Thyroid gland (tissue), 4 donors: ENCODE data around the gene KCNQ1. TPM values are rescaled to one million over a fixed set of nuclear protein-coding genes. Genes with fewer than 3 reads are reported as not detected.

Experiments used
- DNase-seq, 2 donors: peaks; one replicate each; pipeline ENCODE4 v3.0.0-alpha.2; 2019
- H3K27ac ChIP-seq, 3 donors: fragments of 200-600 bp; sonication (generic); 1 replicate in 2 of 3; 2 replicates in 1 of 3; pipeline ENCODE4 v1.5.1; 2016 to 2019; ENCODE audit warnings: mild to moderate bottlenecking in 1 of 3, moderate library complexity in 1 of 3
- H3K27me3 ChIP-seq: fragments of 200-600 bp; sonication (generic); one replicate; pipeline ENCODE4 v1.5.1; 2019
- H3K36me3 ChIP-seq, 2 donors: fragments of 200-600 bp; sonication (generic); one replicate each; pipeline ENCODE4 v1.5.1; 2016 to 2019
- H3K4me1 ChIP-seq, 2 donors: fragments of 200-600 bp; sonication (generic); one replicate each; pipeline ENCODE4 v1.5.1; 2017 to 2019
- H3K4me3 ChIP-seq, 3 donors: fragments of 200-600 bp; sonication (generic); replicated peaks in 1 of 3; 1 replicate in 2 of 3; 2 replicates in 1 of 3; pipeline ENCODE4 v1.5.1; 2016; ENCODE audit warnings: mild to moderate bottlenecking in 1 of 3
- H3K9me3 ChIP-seq: fragments of 200-600 bp; sonication (generic); one replicate; pipeline ENCODE4 v1.5.1; 2017
- POLR2A ChIP-seq, 2 donors: fragments of 450-650 bp; IDR thresholded peaks; one replicate each; pipeline ENCODE4 v1.6.1; 2017; ENCODE audit warnings: antibody characterized with exemption in 2 of 2, mild to moderate bottlenecking in 2 of 2, moderate library complexity in 1 of 2
- WGBS, 2 donors: methylation state at CpG; one replicate each; pipeline ENCODE4 v1.1.5; 2017; 5-methylcytosine and 5-hydroxymethylcytosine counted together
- intact Hi-C: fragments of 100-400 bp; cut with DNase I; formaldehyde crosslinking; loops from one replicate; pipeline ENCODE4 v1.15.1; 2023
- total RNA-seq, 4 donors: library from RNA; depleted of rRNA; stranded (reverse); fragments of >200 nt; gene quantifications; one replicate each; pipeline ENCODE4 v1.2.3, GENCODE V29; 2016
- TF ChIP-seq, protein P1 (sequence below), 6 experiments: fragments of 200-600 bp in 3 of 6; fragments of 450-650 bp in 3 of 6; sonication (generic) in 3 of 6; IDR thresholded peaks; one replicate each; pipeline ENCODE4 v1.5.1; 2016 to 2019; ENCODE audit warnings: antibody characterized with exemption in 6 of 6, mild to moderate bottlenecking in 2 of 6, inconsistent platforms in 1 of 6, moderate library complexity in 1 of 6

Gene KCNQ1
- total RNA-seq, 4 donors from 2014 or later: 51.3 to 103 (median 97.8) TPM

DNA sequence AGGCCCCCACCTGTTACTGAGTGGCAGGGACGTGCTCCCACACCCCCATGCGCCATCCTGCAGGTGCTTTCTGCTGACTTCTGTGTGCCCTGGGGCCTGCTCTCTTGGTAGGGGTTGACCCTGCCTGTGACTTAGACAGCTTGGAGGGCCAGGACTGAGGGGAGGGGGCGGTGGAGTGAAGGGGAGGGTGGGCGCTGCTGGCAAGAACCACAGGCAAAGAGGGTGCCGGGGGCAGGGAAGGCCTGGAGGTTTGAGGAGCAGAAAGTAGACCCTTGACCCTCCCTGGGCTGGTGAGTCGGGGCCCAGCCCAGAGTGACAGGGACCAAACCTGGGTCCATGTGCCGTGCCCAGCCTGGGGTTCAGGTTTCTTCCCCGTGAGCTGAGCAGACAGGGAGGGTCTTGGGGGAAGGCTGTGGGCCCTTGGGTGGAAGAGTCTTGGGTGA lies 17.8 kb downstream of the KCNQ1 start:
- Histone ChIP-seq H3K9me3 (no peaks in the 10 kb centered on the region), H3K27ac (peak overlapping the region; percentile 99 to 100 (median 100)), H3K4me3 (no peak overlapping the region), H3K4me1 (peaks cover 45 to 67% of the 10 kb centered on the region in 2 donors), H3K27me3 (no peaks in the 10 kb centered on the region), H3K36me3 (no peaks in the 10 kb centered on the region)
- intact Hi-C loops: no loop called here
- TF ChIP-seq, protein P1, sequence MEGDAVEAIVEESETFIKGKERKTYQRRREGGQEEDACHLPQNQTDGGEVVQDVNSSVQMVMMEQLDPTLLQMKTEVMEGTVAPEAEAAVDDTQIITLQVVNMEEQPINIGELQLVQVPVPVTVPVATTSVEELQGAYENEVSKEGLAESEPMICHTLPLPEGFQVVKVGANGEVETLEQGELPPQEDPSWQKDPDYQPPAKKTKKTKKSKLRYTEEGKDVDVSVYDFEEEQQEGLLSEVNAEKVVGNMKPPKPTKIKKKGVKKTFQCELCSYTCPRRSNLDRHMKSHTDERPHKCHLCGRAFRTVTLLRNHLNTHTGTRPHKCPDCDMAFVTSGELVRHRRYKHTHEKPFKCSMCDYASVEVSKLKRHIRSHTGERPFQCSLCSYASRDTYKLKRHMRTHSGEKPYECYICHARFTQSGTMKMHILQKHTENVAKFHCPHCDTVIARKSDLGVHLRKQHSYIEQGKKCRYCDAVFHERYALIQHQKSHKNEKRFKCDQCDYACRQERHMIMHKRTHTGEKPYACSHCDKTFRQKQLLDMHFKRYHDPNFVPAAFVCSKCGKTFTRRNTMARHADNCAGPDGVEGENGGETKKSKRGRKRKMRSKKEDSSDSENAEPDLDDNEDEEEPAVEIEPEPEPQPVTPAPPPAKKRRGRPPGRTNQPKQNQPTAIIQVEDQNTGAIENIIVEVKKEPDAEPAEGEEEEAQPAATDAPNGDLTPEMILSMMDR (IDR thresholded peaks at IDR 0.05): no peak
- no peak for TF ChIP-seq POLR2A (IDR thresholded peaks at IDR 0.05)
- no peak for DNase-seq
- 70 to 90% methylated on average over 7 to 8 of the region's 8 CpGs for WGBS, 2 donors

DNA sequence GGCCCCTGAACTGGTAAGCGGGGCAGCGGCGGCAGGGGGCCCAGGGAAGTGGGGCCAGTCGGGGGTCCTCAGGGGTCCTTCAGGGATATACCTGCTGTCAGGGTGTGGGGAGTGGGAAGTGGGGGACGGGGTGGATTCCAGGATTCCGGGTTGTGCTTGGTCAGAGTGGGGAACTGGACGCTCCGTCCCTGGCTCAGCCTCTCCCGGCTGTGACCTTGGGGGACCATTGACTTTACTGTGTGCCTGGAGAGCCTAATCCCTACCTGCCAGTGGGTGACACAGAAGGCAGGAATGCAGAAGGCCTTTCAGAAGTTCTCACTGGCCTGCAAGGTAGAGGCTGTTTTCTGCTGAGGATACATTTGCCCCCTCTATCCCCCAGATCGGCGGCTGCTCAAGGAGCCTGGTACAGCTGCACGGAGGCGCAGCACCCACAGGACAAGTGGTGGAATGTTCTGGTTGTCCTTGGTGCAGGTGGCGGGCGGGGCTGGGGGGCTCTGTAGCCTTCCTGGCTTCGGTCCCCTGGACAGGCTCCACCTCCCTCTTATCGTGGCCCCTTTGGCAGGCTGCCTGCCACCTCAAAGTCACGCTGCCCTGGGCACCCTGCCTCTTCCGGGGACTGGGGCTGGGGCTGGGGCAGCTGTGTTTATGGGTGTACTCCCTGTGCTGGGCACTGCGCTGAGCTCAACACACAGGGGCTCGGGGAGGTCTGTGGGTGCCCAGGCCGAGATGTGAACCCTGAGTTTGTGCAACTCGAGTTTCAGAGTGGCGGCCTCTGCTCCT lies 18.4 kb downstream of the KCNQ1 start:
- Histone ChIP-seq H3K27me3 (no peaks in the 10 kb centered on the region), H3K9me3 (no peaks in the 10 kb centered on the region), H3K27ac (peak overlapping the region; percentile 99 to 100 (median 100)), H3K4me1 (peaks cover 45 to 67% of the 10 kb centered on the region in 2 donors), H3K4me3 (no peak overlapping the region), H3K36me3 (no peaks in the 10 kb centered on the region)
- TF ChIP-seq POLR2A (IDR thresholded peaks at IDR 0.05): peak; percentile 18 to 87
- TF ChIP-seq, protein P1 (IDR thresholded peaks at IDR 0.05): peak in 1 of 6 experiments; percentile 9
- WGBS, 2 donors: 44 to 48% methylated on average over 14 to 15 of the region's 24 CpGs
- intact Hi-C loops: no loop called here
- DNase-seq: peak; percentile 97 to 98

DNA sequence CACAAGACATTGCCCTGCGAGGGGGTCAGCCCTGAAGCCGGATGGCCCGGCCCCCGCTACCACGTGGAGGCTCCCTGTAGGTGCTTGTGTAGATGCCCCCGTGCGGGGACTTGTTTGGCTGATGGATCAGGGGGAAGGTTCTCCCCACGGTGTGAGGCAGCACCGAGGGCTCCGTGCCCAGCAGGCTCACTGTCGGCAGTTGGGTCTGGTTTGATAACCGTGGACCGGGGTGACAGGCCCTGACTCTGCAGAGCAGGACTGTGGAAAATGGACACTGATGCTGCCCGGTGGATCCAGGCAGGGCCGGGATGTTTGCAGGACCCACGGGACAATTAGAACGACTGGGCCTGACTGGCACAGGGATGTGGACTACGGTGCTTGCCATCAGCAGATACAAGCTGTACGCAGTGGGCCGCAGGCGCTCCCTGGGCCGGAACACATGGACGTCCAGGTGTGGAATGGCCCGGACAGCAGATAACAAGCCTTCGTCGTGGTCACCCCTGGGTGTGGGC lies 19.0 kb downstream of the KCNQ1 start:
- 47 to 67% methylated on average over 19 to 24 of the region's 26 CpGs for WGBS, 2 donors
- H3K4me1 ChIP-seq: peaks cover 45 to 67% of the 10 kb centered on the region in 2 donors
- no peaks in the 10 kb centered on the region for H3K9me3 ChIP-seq
- no peaks in the 10 kb centered on the region for H3K36me3 ChIP-seq
- no peak overlapping the region for H3K4me3 ChIP-seq
- peak overlapping the region; percentile 99 to 100 (median 100) for H3K27ac ChIP-seq
- H3K27me3 ChIP-seq: no peaks in the 10 kb centered on the region
- DNase-seq: peak in 1 of 2 donors; percentile 69
- TF ChIP-seq POLR2A (IDR thresholded peaks at IDR 0.05): no peak
- intact Hi-C loops: no loop called here

DNA sequence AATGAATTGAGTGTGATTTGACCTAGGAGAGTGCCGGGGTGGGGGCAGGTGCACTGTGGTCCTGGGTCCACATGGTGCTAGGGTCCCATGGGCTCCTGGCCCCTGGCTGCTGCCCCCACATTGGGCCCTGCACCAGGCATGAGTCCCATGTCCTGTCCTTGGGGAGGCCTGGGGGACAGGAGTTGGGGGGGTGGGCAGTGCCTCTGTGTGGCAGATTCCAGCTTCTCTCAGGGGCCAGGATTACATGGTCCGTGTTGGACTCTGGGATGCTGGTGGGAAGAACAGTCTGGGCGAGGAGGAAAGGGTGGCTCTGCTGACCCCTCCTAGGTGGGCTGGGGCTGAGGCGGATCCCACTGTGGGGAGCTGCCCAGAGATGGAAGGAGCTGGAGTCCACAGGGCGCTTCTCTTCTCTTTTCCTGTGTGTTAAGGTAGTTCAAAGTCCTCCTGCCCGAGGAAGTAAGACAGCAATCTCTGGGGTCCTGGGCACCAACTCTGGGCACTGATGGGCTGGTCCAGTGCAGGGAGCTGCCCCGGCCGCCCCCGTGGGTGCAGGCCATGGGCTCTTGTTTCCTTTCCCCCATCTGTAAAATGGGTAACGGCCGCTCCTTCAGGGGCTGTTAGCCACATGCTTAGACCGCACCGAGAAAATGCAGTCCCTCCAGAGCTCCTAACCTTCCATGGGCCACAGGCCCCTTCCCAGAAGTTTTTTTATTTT lies 19.8 kb downstream of the KCNQ1 start:
- Histone ChIP-seq H3K4me3 (no peak overlapping the region), H3K4me1 (peaks cover 45 to 67% of the 10 kb centered on the region in 2 donors), H3K36me3 (no peaks in the 10 kb centered on the region), H3K27me3 (no peaks in the 10 kb centered on the region), H3K27ac (peak overlapping the region; percentile 99 to 100 (median 100)), H3K9me3 (no peaks in the 10 kb centered on the region)
- no peak for TF ChIP-seq POLR2A (IDR thresholded peaks at IDR 0.05)
- TF ChIP-seq, protein P1 (IDR thresholded peaks at IDR 0.05): no peak
- no peak for DNase-seq
- intact Hi-C loops: no loop called here
- 85 to 88% methylated on average over 13 of the region's 13 CpGs for WGBS, 2 donors

DNA sequence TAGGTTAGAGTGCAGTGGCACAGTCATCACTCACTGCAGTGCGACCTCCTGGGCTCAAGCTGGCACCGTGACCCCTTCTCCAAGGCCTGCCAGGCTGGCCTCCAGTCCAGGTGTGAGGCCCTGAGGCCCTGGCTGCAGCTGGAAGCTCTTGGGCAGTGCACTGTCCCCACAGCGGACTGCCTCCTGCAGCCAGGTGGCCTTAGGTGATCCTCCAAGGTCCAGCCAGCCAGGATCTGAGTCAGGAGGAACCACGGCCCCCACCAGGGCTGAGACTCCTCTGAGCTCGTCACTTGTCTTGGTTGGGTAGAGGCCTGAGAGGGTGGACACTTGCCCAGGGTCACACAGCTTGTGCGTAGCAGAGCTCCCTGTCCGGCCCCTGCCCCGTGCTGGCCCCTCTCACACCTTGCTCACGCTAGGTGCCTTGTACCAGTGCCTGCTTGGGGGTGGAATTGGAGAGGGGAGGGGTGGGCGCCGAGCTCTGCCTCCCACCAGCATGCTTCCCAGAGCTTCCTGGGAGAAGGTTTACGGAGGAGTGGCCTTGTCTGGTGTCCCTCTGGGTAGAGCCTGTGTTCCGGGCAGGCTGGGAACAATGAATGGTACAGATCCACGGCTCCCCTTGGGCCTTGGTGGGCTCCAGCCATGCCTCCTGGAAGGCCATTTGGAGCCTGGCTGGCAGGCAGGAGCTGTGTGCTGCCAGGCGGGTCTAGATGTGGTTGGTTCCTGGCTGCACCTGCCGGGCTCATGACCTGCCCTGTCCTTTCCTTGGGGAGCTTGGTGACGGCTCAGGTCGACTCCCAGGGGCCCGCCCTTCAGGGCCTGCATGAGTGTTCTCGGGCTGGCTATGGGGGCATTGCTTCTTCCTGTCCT lies 20.6 kb downstream of the KCNQ1 start:
- Histone ChIP-seq H3K27me3 (no peaks in the 10 kb centered on the region), H3K4me3 (no peak overlapping the region), H3K36me3 (no peaks in the 10 kb centered on the region), H3K9me3 (no peaks in the 10 kb centered on the region), H3K27ac (peak overlapping the region; percentile 99 to 100 (median 100)), H3K4me1 (peaks cover 40 to 61% of the 10 kb centered on the region in 2 donors)
- intact Hi-C loops: no loop called here
- TF ChIP-seq, protein P1 (IDR thresholded peaks at IDR 0.05): peak in 1 of 6 experiments; percentile 12
- peak in 1 of 2 donors; percentile 26 for TF ChIP-seq POLR2A (IDR thresholded peaks at IDR 0.05)
- DNase-seq: peak; percentile 92 to 93
- 35 to 66% methylated on average over 7 to 10 of the region's 20 CpGs for WGBS, 2 donors
